Measurements from ENCODE around the gene CLIC5.

DNA sequence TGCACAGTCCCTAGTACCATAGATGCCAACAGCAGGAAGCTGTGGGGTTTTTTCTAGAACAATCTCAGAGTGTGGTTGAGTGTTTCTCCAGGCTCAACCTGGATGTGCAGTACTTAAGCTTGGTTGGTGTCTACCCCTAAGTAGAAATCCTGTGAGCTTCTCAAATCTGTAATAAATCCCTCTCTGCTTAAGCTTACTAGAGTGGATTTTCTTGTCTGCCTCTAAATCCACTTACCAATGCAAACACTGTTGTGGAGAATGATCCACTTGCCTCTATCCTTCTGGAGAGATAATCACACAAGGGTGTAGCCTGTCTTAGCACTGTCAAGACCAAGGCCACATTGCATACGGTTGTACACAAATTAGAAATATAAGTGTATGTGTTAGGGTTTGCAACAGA, 43.3 kb upstream of the CLIC5 start:
- TF ChIP-seq, protein P1, sequence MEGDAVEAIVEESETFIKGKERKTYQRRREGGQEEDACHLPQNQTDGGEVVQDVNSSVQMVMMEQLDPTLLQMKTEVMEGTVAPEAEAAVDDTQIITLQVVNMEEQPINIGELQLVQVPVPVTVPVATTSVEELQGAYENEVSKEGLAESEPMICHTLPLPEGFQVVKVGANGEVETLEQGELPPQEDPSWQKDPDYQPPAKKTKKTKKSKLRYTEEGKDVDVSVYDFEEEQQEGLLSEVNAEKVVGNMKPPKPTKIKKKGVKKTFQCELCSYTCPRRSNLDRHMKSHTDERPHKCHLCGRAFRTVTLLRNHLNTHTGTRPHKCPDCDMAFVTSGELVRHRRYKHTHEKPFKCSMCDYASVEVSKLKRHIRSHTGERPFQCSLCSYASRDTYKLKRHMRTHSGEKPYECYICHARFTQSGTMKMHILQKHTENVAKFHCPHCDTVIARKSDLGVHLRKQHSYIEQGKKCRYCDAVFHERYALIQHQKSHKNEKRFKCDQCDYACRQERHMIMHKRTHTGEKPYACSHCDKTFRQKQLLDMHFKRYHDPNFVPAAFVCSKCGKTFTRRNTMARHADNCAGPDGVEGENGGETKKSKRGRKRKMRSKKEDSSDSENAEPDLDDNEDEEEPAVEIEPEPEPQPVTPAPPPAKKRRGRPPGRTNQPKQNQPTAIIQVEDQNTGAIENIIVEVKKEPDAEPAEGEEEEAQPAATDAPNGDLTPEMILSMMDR (optimal IDR thresholded peaks at IDR 0.05 in 1 of 3, IDR thresholded peaks at IDR 0.05 in 1 of 3, conservative IDR thresholded peaks at IDR 0.05 in 1 of 3; ENCODE audit: extremely low read depth in 1 of 3, insufficient read depth in 2 of 3, low read length in 3 of 3) = no peak
- no peak for TF ChIP-seq EZH2 (IDR thresholded peaks at IDR 0.05; ENCODE audit: low read length)
